Stimulated activated CD4-positive, alpha-beta T cell treated with anti-CD3 and anti-CD28 coated beads, TNF-alpha, amount 100 ng/mL, for 48 hours (primary cell): ENCODE results near the gene ISL2.

Source experiments
- DNase-seq, 3 donors: peaks; one replicate each; pipeline ENCODE4 v3.0.0-alpha.2; 2020; ENCODE audit warnings: low read depth in 3 of 3

Gene ISL2

GRCh38 chr15:76341366-76342057 lies 4.9 kb downstream of the ISL2 start:
- DNase-seq: no peak

GRCh38 chr15:76342058-76342381 lies 5.4 kb downstream of the ISL2 start:
- no peak for DNase-seq

GRCh38 chr15:76342382-76343201 lies 6.0 kb downstream of the ISL2 start:
- no peak for DNase-seq

GRCh38 chr15:76343313-76343996 lies 6.9 kb downstream of the ISL2 start:
- DNase-seq: no peak

GRCh38 chr15:76344893-76345582 lies 8.5 kb downstream of the ISL2 start:
- no peak for DNase-seq

GRCh38 chr15:76345583-76345879 lies 9.0 kb downstream of the ISL2 start:
- no peak for DNase-seq

- no peak for DNase-seq
These were observed 9.5 kb downstream of the ISL2 start for GRCh38 chr15:76345880-76346668.

- no peak for DNase-seq
These were observed 10.3 kb downstream of the ISL2 start for GRCh38 chr15:76346669-76347481.

GRCh38 chr15:76347482-76348055 lies 11.0 kb downstream of the ISL2 start:
- no peak for DNase-seq

GRCh38 chr15:76349301-76350070 lies 12.9 kb downstream of the ISL2 start:
- DNase-seq: no peak

- no peak for DNase-seq
These were observed 16.5 kb downstream of the ISL2 start for GRCh38 chr15:76353023-76353577.

- DNase-seq: no peak
These were observed 17.3 kb downstream of the ISL2 start for GRCh38 chr15:76353903-76354302.

GRCh38 chr15:76354823-76355440 lies 18.4 kb downstream of the ISL2 start:
- no peak for DNase-seq

GRCh38 chr15:76358453-76358852 lies 21.9 kb downstream of the ISL2 start:
- DNase-seq: no peak

GRCh38 chr15:76359152-76359551 lies 22.6 kb downstream of the ISL2 start:
- DNase-seq: no peak

GRCh38 chr15:76360416-76360815 lies 23.8 kb downstream of the ISL2 start:
- DNase-seq: no peak

- no peak for DNase-seq
These were observed 26.7 kb downstream of the ISL2 start for GRCh38 chr15:76363251-76363650.

- no peak for DNase-seq
These were observed 30.1 kb downstream of the ISL2 start for GRCh38 chr15:76366714-76367113.

GRCh38 chr15:76368122-76368621 lies 31.6 kb downstream of the ISL2 start:
- no peak for DNase-seq
